ENCODE data around the gene OSBPL1A. TPM values are rescaled to one million over a fixed set of nuclear protein-coding genes. Genes with fewer than 3 reads are reported as not detected.
A peak's percentile ranks its signal among the peaks of the same experiment; 100 is the strongest.

OSBPL1A gene
- total and polyA plus RNA-seq, 4 donors, result 64.8 to 132 (median 77.3) TPM

GRCh38 chr18:24243677-24244076 is 153.9 kb downstream of the OSBPL1A start:
- peak in 1 of 6 donors; percentile 52 for DNase-seq (ENCODE audit: low read depth in 4 of 6, low spot score in 6 of 6)
- H3K4me3 ChIP-seq (ENCODE audit: low read depth, low read length), result no peak overlapping the region
- no CpG with 5 or more reads among the region's 1 CpG for WGBS (ENCODE audit: insufficient coverage)
- no peaks in the 10 kb centered on the region for H3K9me3 ChIP-seq (ENCODE audit: control insufficient read depth, insufficient read depth, low read length)
- H3K4me1 ChIP-seq (ENCODE audit: control insufficient read depth, insufficient read depth, low read length), result no peaks in the 10 kb centered on the region
- H3K36me3 ChIP-seq (ENCODE audit: control insufficient read depth, insufficient read depth, low read length), result no peaks in the 10 kb centered on the region
- H3K27ac ChIP-seq (ENCODE audit: low read depth, low read length), result no peak overlapping the region
- no peaks in the 10 kb centered on the region for H3K27me3 ChIP-seq (ENCODE audit: control insufficient read depth, insufficient read depth, low read length)

DNA sequence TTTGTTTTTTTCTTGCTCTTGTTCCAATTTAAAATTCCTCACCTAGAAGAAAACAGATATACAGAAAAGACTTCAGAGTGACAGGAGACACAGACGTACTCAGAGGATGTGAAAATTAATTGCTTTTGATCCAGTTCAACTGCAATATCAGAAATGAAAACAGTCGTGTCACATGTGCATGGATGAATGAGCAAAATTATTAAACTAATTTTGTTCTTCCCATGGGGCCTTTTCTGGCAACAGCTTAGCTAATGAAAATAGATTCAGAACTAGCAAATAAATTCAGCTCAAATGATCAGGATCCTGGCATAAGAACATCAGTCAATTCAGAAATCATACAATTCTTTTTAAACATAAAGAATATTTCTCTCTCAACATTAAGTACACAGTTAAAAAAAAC is 158.3 kb downstream of the OSBPL1A start:
- DNase-seq (ENCODE audit: low read depth in 4 of 6, low spot score in 6 of 6), result peak in 3 of 6 donors; percentile 7 to 87 (median 25)
- Histone ChIP-seq H3K4me1 (ENCODE audit: control insufficient read depth, insufficient read depth, low read length) (no peaks in the 10 kb centered on the region), H3K27ac (ENCODE audit: low read depth, low read length) (no peak overlapping the region), H3K27me3 (ENCODE audit: control insufficient read depth, insufficient read depth, low read length) (no peaks in the 10 kb centered on the region), H3K4me3 (ENCODE audit: low read depth, low read length) (no peak overlapping the region), H3K9me3 (ENCODE audit: control insufficient read depth, insufficient read depth, low read length) (no peaks in the 10 kb centered on the region), H3K36me3 (ENCODE audit: control insufficient read depth, insufficient read depth, low read length) (peaks cover 3% of the 10 kb centered on the region)
- no CpG with 5 or more reads among the region's 2 CpGs for WGBS (ENCODE audit: insufficient coverage)

DNA sequence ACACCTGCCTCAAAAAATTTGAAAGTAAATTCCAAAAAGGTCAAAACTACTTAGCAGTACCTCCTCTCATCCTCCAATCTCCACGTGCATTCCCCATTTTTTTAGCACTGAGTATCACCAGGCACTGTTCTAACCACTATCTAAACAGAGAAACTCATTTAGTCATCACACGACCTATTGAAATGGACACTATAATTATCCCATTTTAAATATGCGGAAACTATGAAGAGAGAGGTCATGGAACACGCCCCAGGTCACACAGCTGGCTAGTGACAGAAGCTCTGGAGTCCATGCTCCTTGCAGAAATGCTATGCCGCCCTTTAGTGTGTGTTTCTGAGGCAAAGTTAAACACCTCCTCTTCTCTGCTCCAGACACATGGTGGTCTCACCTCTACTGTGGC is 159.2 kb downstream of the OSBPL1A start:
- no peak overlapping the region for H3K27ac ChIP-seq (ENCODE audit: low read depth, low read length)

DNA sequence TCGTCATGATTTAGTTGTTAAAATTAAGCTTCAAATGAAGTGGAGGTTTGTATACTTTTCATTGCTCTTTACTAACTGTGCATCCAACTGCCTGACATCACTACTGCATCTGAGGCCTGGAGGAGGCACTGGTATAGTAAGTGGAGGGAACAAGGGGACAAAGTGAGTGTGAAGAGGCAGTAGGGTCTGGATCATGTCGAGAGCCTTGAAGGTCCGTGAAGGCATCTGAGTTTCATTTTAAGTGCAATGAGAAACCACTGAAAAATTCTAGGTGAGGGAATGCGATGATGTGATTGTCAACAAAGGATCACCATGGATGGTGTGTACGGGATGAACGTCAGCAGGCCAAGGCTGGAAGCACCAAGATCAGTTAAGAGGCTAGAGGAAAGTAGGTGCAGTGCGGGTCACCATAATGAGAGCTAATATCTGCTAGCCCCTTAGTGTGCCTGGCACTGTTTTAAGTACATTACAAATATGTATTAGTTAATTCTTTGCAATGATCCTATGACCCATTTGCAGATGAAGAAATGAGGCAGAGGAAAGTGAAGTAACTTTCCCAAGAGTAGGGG is 162.7 kb downstream of the OSBPL1A start:
- no peaks in the 10 kb centered on the region for H3K4me1 ChIP-seq (ENCODE audit: control insufficient read depth, insufficient read depth, low read length)
- H3K4me3 ChIP-seq (ENCODE audit: low read depth, low read length), result no peak overlapping the region
- DNase-seq (ENCODE audit: low read depth in 4 of 6, low spot score in 6 of 6), result no peak
- no peak overlapping the region for H3K27ac ChIP-seq (ENCODE audit: low read depth, low read length)
- H3K9me3 ChIP-seq (ENCODE audit: control insufficient read depth, insufficient read depth, low read length), result no peaks in the 10 kb centered on the region
- peaks cover 3% of the 10 kb centered on the region for H3K36me3 ChIP-seq (ENCODE audit: control insufficient read depth, insufficient read depth, low read length)
- no peaks in the 10 kb centered on the region for H3K27me3 ChIP-seq (ENCODE audit: control insufficient read depth, insufficient read depth, low read length)
- 97% methylated on average over 5 of the region's 7 CpGs for WGBS (ENCODE audit: insufficient coverage)

More for the DNA sequence above, 159.2 kb downstream of the OSBPL1A start:
- 58% methylated on average over 2 of the region's 5 CpGs for WGBS (ENCODE audit: insufficient coverage)
- H3K4me3 ChIP-seq (ENCODE audit: low read depth, low read length), result no peak overlapping the region
- no peaks in the 10 kb centered on the region for H3K4me1 ChIP-seq (ENCODE audit: control insufficient read depth, insufficient read depth, low read length)
- no peak for DNase-seq (ENCODE audit: low read depth in 4 of 6, low spot score in 6 of 6)
- H3K9me3 ChIP-seq (ENCODE audit: control insufficient read depth, insufficient read depth, low read length), result no peaks in the 10 kb centered on the region
- peaks cover 3% of the 10 kb centered on the region for H3K36me3 ChIP-seq (ENCODE audit: control insufficient read depth, insufficient read depth, low read length)
- no peaks in the 10 kb centered on the region for H3K27me3 ChIP-seq (ENCODE audit: control insufficient read depth, insufficient read depth, low read length)

DNA sequence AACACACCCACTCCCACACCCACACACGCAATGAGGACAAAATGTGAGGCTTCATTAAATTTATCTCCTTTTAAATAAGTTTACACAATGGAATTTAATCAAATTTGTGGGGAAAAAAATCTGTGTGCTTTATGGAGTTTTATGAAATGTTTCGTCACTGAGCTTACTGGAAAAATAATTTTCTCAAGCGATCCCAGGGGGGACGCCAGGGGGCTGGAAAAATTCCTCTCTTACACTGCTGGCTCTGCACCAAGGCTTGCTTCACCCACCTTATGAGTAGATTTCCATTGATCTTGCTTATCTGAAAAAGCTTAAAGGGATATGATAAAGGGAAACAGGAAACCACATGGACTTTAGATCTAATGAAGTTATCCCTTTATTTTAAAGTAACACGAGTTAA is 163.3 kb downstream of the OSBPL1A start:
- no CpG with 5 or more reads among the region's 5 CpGs for WGBS (ENCODE audit: insufficient coverage)
- Histone ChIP-seq H3K27me3 (ENCODE audit: control insufficient read depth, insufficient read depth, low read length) (no peaks in the 10 kb centered on the region), H3K36me3 (ENCODE audit: control insufficient read depth, insufficient read depth, low read length) (peaks cover 3% of the 10 kb centered on the region), H3K4me1 (ENCODE audit: control insufficient read depth, insufficient read depth, low read length) (no peaks in the 10 kb centered on the region), H3K9me3 (ENCODE audit: control insufficient read depth, insufficient read depth, low read length) (no peaks in the 10 kb centered on the region), H3K4me3 (ENCODE audit: low read depth, low read length) (no peak overlapping the region), H3K27ac (ENCODE audit: low read depth, low read length) (no peak overlapping the region)
- DNase-seq (ENCODE audit: low read depth in 4 of 6, low spot score in 6 of 6), result no peak

DNA sequence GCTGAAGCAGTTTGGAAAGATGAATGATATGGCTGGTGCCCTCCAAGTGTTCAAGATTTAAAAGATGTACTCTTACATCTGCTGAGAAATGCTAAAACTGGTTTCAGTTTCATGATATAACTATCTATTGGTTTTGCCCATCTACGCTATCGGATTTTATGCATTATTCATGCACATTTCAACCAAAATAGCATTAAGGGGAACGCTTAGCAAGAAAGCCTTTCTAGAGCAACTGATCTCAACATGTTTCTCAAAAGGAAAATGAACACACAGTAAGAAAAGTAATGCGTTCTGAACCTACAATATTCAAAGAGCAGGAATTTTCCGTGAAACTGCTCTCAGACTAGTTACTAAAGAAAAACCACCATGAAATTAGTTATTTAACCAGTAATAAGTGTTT is 164.8 kb downstream of the OSBPL1A start:
- no peaks in the 10 kb centered on the region for H3K9me3 ChIP-seq (ENCODE audit: control insufficient read depth, insufficient read depth, low read length)
- H3K4me1 ChIP-seq (ENCODE audit: control insufficient read depth, insufficient read depth, low read length), result no peaks in the 10 kb centered on the region
- no peak overlapping the region for H3K27ac ChIP-seq (ENCODE audit: low read depth, low read length)
- H3K4me3 ChIP-seq (ENCODE audit: low read depth, low read length), result no peak overlapping the region
- H3K36me3 ChIP-seq (ENCODE audit: control insufficient read depth, insufficient read depth, low read length), result peaks cover 3% of the 10 kb centered on the region
- DNase-seq (ENCODE audit: low read depth in 4 of 6, low spot score in 6 of 6), result peak in 1 of 6 donors; percentile 43
- no CpG with 5 or more reads among the region's 5 CpGs for WGBS (ENCODE audit: insufficient coverage)
- H3K27me3 ChIP-seq (ENCODE audit: control insufficient read depth, insufficient read depth, low read length), result no peaks in the 10 kb centered on the region

DNA sequence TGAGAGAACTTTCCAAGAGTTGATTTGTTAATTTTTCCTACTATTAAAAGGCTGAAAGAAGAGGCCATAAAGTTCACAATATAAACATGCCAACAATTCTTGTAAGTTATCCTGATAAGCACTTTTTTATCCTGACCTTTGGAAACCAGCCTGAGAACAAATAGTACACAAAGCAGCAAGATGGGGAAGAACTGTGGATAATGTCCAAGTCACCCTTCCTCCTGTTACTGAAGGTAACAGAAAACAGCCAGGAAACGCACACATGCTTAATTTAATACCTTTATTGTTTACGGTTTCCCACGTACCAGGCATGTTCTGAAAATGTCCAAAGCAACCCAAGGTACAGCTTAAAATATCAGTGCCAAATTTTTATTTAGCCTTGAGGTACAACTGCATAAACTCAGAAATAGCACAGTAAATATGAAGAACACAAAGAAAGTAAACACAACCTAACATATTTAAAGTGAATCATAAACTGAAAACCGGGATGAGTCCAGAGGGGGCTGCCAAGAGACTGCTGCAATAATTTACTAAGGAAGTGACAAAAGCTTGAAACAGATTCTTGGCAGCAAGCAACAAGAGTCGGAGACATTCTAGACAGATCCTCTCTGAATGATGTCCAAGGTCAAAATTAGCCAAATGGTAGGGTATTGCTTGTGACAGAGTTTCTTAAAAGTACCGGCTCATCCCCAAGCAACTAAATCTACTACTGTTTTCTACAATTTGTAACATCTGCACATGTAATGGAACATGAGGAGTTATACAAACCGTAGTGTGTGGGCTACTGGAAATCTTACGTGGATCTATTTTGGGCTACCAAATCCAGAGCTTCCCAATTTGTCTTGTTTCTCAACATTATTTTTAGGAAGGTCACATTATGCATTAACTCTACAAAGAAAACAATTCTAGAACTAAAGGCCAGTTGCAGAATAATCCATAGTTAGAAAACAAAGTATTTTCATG is 165.6 kb downstream of the OSBPL1A start:
- Histone ChIP-seq H3K27me3 (ENCODE audit: control insufficient read depth, insufficient read depth, low read length) (no peaks in the 10 kb centered on the region), H3K9me3 (ENCODE audit: control insufficient read depth, insufficient read depth, low read length) (no peaks in the 10 kb centered on the region), H3K27ac (ENCODE audit: low read depth, low read length) (no peak overlapping the region), H3K36me3 (ENCODE audit: control insufficient read depth, insufficient read depth, low read length) (peaks cover under 1% of the 10 kb centered on the region), H3K4me3 (ENCODE audit: low read depth, low read length) (no peak overlapping the region), H3K4me1 (ENCODE audit: control insufficient read depth, insufficient read depth, low read length) (no peaks in the 10 kb centered on the region)
- WGBS (ENCODE audit: insufficient coverage), result 40% methylated on average over 4 of the region's 8 CpGs
- DNase-seq (ENCODE audit: low read depth in 4 of 6, low spot score in 6 of 6), result peak in 4 of 6 donors; percentile 20 to 79 (median 46)

DNA sequence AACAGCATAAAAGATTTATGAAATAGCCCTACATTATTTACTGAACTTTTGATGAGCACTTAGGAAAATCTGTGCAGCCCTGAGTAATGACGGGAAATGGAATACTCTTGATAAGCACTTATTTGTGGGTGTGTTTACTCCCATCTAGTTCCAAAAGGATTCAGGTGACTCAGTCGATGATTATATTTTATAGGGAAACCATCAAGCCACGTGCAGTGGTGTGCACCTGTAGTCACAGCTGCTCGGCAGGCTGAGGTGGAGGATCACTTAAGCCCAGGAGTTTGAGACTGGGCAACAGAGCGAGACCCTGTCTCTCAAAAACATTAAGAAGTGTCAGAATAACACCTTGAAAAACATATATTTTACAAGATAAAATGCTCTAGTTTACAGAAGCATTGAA is 166.9 kb downstream of the OSBPL1A start:
- H3K36me3 ChIP-seq (ENCODE audit: control insufficient read depth, insufficient read depth, low read length), result no peaks in the 10 kb centered on the region

GRCh38 chr18:24228667-24229041 is 169.0 kb downstream of the OSBPL1A start:
- 83% methylated on average over 3 of the region's 6 CpGs for WGBS (ENCODE audit: insufficient coverage)
- DNase-seq (ENCODE audit: low read depth in 4 of 6, low spot score in 6 of 6), result no peak
- Histone ChIP-seq H3K27ac (ENCODE audit: low read depth, low read length) (no peak overlapping the region), H3K36me3 (ENCODE audit: control insufficient read depth, insufficient read depth, low read length) (no peaks in the 10 kb centered on the region), H3K9me3 (ENCODE audit: control insufficient read depth, insufficient read depth, low read length) (no peaks in the 10 kb centered on the region), H3K27me3 (ENCODE audit: control insufficient read depth, insufficient read depth, low read length) (no peaks in the 10 kb centered on the region), H3K4me1 (ENCODE audit: control insufficient read depth, insufficient read depth, low read length) (no peaks in the 10 kb centered on the region), H3K4me3 (ENCODE audit: low read depth, low read length) (no peak overlapping the region)

More for the DNA sequence above, 166.9 kb downstream of the OSBPL1A start:
- Histone ChIP-seq H3K27me3 (ENCODE audit: control insufficient read depth, insufficient read depth, low read length) (no peaks in the 10 kb centered on the region), H3K27ac (ENCODE audit: low read depth, low read length) (no peak overlapping the region), H3K4me1 (ENCODE audit: control insufficient read depth, insufficient read depth, low read length) (no peaks in the 10 kb centered on the region), H3K4me3 (ENCODE audit: low read depth, low read length) (no peak overlapping the region), H3K9me3 (ENCODE audit: control insufficient read depth, insufficient read depth, low read length) (no peaks in the 10 kb centered on the region)
- no CpG with 5 or more reads among the region's 5 CpGs for WGBS (ENCODE audit: insufficient coverage)
- DNase-seq (ENCODE audit: low read depth in 4 of 6, low spot score in 6 of 6), result no peak
